Non-pigmented ciliary epithelial cell (primary cell): ENCODE results near the gene DNAH14.
"Not testable (repeated sequence)": the region's sequence is repeated elsewhere in the genome, so short reads cannot be mapped to it uniquely, and the experiment has no call there.

Experiments
- DNase-seq: peaks from one replicate; pipeline ENCODE4 v3.0.0-alpha.2; 2010; ENCODE audit warnings: low read depth

The DNAH14 gene

GRCh38 chr1:224996266-224996665, 66.8 kb downstream of the DNAH14 start:
- no peak for DNase-seq

GRCh38 chr1:224998185-224998584, 68.7 kb downstream of the DNAH14 start:
- DNase-seq = no peak

- DNase-seq = no peak
These were observed 74.9 kb downstream of the DNAH14 start for GRCh38 chr1:225004396-225004795.

- DNase-seq = not testable (repeated sequence)
These were observed 76.9 kb downstream of the DNAH14 start for GRCh38 chr1:225006352-225006751.

GRCh38 chr1:225008050-225008449, 78.6 kb downstream of the DNAH14 start:
- not testable (repeated sequence) for DNase-seq

- no peak for DNase-seq
These were observed 91.6 kb downstream of the DNAH14 start for GRCh38 chr1:225021037-225021436.

- no peak for DNase-seq
These were observed 97.2 kb downstream of the DNAH14 start for GRCh38 chr1:225026701-225027100.

- DNase-seq = not testable (repeated sequence)
These were observed 107.0 kb downstream of the DNAH14 start for GRCh38 chr1:225036441-225036840.

GRCh38 chr1:225042263-225042662, 112.8 kb downstream of the DNAH14 start:
- no peak for DNase-seq

- no peak for DNase-seq
These were observed 114.8 kb downstream of the DNAH14 start for GRCh38 chr1:225044258-225044657.

- no peak for DNase-seq
These were observed 120.1 kb downstream of the DNAH14 start for GRCh38 chr1:225049594-225049993.

GRCh38 chr1:225063722-225064121, 134.2 kb downstream of the DNAH14 start:
- DNase-seq = no peak

- no peak for DNase-seq
These were observed 141.5 kb downstream of the DNAH14 start for GRCh38 chr1:225070972-225071371.

GRCh38 chr1:225097175-225097574, 167.7 kb downstream of the DNAH14 start:
- no peak for DNase-seq

GRCh38 chr1:225111000-225111399, 181.5 kb downstream of the DNAH14 start:
- DNase-seq = no peak

GRCh38 chr1:225113265-225113664, 183.8 kb downstream of the DNAH14 start:
- DNase-seq = no peak

- no peak for DNase-seq
These were observed 185.0 kb downstream of the DNAH14 start for GRCh38 chr1:225114354-225114990.

- no peak for DNase-seq
These were observed 189.8 kb downstream of the DNAH14 start for GRCh38 chr1:225119307-225119706.

GRCh38 chr1:225121095-225121494, 191.6 kb downstream of the DNAH14 start:
- DNase-seq = no peak

GRCh38 chr1:225131869-225132268, 202.4 kb downstream of the DNAH14 start:
- no peak for DNase-seq

GRCh38 chr1:225137976-225138375, 208.5 kb downstream of the DNAH14 start:
- DNase-seq = no peak

GRCh38 chr1:225143001-225143400, 213.5 kb downstream of the DNAH14 start:
- no peak for DNase-seq

- no peak for DNase-seq
These were observed 217.0 kb downstream of the DNAH14 start for GRCh38 chr1:225146478-225146877.

GRCh38 chr1:225147791-225148190, 218.3 kb downstream of the DNAH14 start:
- not testable (repeated sequence) for DNase-seq
